Neural progenitor cell (in vitro differentiated cells): ENCODE results near the gene CTDSP2.

Experiments
- EZH2 ChIP-seq: fragments of 200-600 bp; sonication (generic); IDR thresholded peaks from 2 replicates; pipeline ENCODE4 v1.6.1; 2017; ENCODE audit warnings: antibody characterized with exemption, mild to moderate bottlenecking, moderate library complexity
- TF ChIP-seq, protein P1 (sequence below): fragments of 200-600 bp; sonication (generic); IDR thresholded peaks from 2 replicates; pipeline ENCODE4 v1.5.1; 2017; ENCODE audit warnings: antibody characterized with exemption, mild to moderate bottlenecking

DNA sequence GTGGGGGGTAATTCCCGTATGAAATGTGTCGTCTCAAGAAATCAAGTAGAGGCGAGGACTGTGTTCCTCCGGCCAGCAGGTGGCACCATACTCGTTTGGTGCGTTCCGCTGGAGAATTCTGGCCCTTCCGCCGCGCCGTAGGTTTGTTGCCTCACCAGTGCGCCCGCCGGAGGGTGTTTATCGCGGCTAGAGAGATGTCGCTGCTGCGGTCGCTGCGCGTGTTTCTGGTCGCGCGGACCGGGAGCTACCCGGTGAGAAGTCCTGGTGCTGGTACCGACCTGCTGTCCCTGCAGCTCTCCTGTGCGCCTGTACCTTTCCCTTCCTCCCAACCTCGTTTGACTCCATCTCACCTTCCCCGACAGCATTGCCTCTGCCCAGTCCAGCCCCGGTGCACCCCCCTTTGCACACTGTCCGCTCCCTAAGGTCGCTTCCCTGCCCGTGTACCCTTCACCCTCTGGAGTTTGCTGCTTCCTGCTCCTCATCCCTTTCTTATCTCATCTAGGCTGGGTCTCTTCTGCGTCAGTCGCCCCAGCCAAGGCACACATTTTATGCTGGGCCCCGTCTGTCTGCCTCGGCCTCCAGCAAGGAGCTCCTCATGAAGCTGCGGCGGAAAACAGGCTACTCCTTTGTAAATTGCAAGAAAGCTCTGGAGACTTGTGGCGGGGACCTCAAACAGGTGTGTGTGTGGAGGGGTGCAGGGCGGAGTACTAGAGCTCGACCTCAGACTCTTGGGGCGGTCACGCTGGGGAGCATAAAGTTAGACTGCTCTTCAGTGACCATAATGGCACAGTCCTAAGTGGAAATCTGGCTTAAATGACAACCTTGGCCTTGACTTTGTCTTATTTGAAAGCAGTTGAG is 63.7 kb downstream of the CTDSP2 start, which contains the start of gene TSFM:
- TF ChIP-seq, protein P1, sequence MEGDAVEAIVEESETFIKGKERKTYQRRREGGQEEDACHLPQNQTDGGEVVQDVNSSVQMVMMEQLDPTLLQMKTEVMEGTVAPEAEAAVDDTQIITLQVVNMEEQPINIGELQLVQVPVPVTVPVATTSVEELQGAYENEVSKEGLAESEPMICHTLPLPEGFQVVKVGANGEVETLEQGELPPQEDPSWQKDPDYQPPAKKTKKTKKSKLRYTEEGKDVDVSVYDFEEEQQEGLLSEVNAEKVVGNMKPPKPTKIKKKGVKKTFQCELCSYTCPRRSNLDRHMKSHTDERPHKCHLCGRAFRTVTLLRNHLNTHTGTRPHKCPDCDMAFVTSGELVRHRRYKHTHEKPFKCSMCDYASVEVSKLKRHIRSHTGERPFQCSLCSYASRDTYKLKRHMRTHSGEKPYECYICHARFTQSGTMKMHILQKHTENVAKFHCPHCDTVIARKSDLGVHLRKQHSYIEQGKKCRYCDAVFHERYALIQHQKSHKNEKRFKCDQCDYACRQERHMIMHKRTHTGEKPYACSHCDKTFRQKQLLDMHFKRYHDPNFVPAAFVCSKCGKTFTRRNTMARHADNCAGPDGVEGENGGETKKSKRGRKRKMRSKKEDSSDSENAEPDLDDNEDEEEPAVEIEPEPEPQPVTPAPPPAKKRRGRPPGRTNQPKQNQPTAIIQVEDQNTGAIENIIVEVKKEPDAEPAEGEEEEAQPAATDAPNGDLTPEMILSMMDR, result peak; percentile 93
- TF ChIP-seq EZH2, result no peak
